HEK293 (cell line): ENCODE data around the gene ANKS6.

Experiments
- BCL11A ChIP-seq: fragments of 450-650 bp; formaldehyde crosslinking; IDR thresholded peaks from 2 replicates; pipeline ENCODE4 v1.5.1; 2016; ENCODE audit warnings: low read depth, missing biosample characterization, missing genetic modification characterization
- CTCF ChIP-seq: fragments of 450-650 bp; formaldehyde crosslinking; IDR thresholded peaks from 2 replicates; pipeline ENCODE4 v1.5.1; 2016; ENCODE audit warnings: missing biosample characterization, missing genetic modification characterization
- KLF16 ChIP-seq: fragments of 450-650 bp; formaldehyde crosslinking; IDR thresholded peaks from 2 replicates; pipeline ENCODE4 v1.5.1; 2017; ENCODE audit warnings: missing biosample characterization, missing genetic modification characterization
- PATZ1 ChIP-seq: fragments of 450-650 bp; formaldehyde crosslinking; IDR thresholded peaks from 2 replicates; pipeline ENCODE4 v1.5.1; 2016; ENCODE audit warnings: missing biosample characterization, missing genetic modification characterization
- YY1 ChIP-seq: fragments of 450-650 bp; formaldehyde crosslinking; IDR thresholded peaks from 2 replicates; pipeline ENCODE4 v1.5.1; 2018; ENCODE audit warnings: missing biosample characterization, missing genetic modification characterization
- ZNF133 ChIP-seq: fragments of 450-650 bp; formaldehyde crosslinking; IDR thresholded peaks from 2 replicates; pipeline ENCODE4 v1.5.1; 2016; ENCODE audit warnings: missing biosample characterization, missing genetic modification characterization
- ZNF280C ChIP-seq: fragments of 450-650 bp; formaldehyde crosslinking; IDR thresholded peaks from 2 replicates; pipeline ENCODE4 v1.5.1; 2016; ENCODE audit warnings: missing biosample characterization, missing genetic modification characterization
- ZNF350 ChIP-seq: fragments of 450-650 bp; formaldehyde crosslinking; IDR thresholded peaks from 2 replicates; pipeline ENCODE4 v1.5.0; 2017; ENCODE audit warnings: missing biosample characterization, mild to moderate bottlenecking, missing genetic modification characterization
- ZNF366 ChIP-seq: fragments of 450-650 bp; formaldehyde crosslinking; conservative IDR thresholded peaks from 2 replicates; pipeline ENCODE4 v1.5.1; 2016; ENCODE audit warnings: missing biosample characterization, missing genetic modification characterization
- ZNF501 ChIP-seq: fragments of 450-650 bp; formaldehyde crosslinking; IDR thresholded peaks from 2 replicates; pipeline ENCODE4 v1.5.1; 2016; ENCODE audit warnings: missing biosample characterization, missing genetic modification characterization
- ZNF510 ChIP-seq: fragments of 450-650 bp; formaldehyde crosslinking; IDR thresholded peaks from 2 replicates; pipeline ENCODE4 v1.5.1; 2018; ENCODE audit warnings: mild to moderate bottlenecking, missing genetic modification characterization, missing biosample characterization; ENCODE audit not compliant: insufficient replicate concordance
- ZNF580 ChIP-seq: fragments of 450-650 bp; formaldehyde crosslinking; IDR thresholded peaks from 2 replicates; pipeline ENCODE4 v1.5.1; 2016; ENCODE audit warnings: missing biosample characterization, missing genetic modification characterization
- ZNF76 ChIP-seq: fragments of 450-650 bp; formaldehyde crosslinking; IDR thresholded peaks from 2 replicates; pipeline ENCODE4; 2016; ENCODE audit warnings: low read depth, missing biosample characterization, missing genetic modification characterization, borderline replicate concordance
- TF ChIP-seq, protein P1 (sequence below): fragments of 450-650 bp; formaldehyde crosslinking; IDR thresholded peaks from 2 replicates; pipeline ENCODE4 v1.5.1; 2016; ENCODE audit warnings: missing biosample characterization, missing genetic modification characterization

DNA sequence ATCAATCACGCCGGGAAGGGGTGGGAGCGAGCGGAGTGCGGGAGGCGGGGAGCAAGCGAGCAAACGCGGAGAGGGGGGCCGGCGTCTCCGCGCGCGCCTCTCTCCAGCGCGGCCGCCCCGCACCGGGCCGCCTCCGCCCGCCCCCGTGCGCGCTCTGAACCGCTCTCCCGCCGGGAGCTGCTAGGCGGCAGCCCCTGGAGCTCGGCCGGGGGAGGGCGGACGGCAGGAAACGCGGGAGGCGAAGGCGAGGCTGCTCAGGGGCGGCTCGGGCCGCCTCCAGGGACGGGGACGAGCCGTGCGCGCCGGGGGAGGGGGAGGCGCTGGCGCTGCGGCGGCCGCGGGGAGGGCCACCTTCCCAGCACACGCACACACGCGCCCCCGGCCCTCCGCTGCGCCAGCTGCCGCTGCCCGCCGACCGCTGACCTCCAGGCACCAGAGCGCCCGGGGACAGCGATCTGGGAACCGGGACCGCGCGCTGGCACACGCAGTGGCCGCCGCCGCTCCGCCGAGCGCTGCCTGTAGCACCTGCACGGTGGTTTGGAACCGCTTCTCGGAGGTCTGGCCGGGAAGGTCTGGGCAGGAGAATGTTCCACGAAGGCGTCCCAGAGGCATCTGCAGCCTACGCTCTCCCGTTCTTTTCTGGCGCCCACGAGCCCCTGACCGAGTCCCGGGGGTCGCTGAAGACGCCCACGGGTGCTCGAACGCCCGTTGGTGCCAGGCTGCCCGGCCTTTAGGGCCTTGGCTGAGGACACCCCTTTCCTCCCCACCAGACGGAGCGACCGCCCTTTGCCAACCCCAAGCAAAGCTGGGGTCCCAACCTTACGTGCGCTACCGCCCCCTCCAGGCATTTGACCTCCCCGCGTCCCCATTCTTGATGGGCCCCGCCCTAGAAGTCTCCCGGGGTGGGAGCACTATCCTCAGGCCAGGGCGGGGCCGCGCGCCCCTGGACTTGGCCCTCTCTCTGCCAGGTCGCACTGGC lies 87.1 kb downstream of the ANKS6 start, which contains the start of gene GABBR2:
- TF ChIP-seq YY1 (tag by site-specific recombination) (no peak), ZNF580 (no peak), ZNF76 (tag by site-specific recombination) (no peak), ZNF350 (no peak), CTCF (no peak), KLF16 (tag by site-specific recombination) (no peak), PATZ1 (tag by site-specific recombination) (no peak), BCL11A (tag by site-specific recombination) (no peak), ZNF280C (tag by site-specific recombination) (no peak), ZNF510 (tag by site-specific recombination) (no peak), ZNF366 (no peak), ZNF133 (tag by site-specific recombination) (no peak), ZNF501 (tag by site-specific recombination) (no peak)
- TF ChIP-seq, protein P1, sequence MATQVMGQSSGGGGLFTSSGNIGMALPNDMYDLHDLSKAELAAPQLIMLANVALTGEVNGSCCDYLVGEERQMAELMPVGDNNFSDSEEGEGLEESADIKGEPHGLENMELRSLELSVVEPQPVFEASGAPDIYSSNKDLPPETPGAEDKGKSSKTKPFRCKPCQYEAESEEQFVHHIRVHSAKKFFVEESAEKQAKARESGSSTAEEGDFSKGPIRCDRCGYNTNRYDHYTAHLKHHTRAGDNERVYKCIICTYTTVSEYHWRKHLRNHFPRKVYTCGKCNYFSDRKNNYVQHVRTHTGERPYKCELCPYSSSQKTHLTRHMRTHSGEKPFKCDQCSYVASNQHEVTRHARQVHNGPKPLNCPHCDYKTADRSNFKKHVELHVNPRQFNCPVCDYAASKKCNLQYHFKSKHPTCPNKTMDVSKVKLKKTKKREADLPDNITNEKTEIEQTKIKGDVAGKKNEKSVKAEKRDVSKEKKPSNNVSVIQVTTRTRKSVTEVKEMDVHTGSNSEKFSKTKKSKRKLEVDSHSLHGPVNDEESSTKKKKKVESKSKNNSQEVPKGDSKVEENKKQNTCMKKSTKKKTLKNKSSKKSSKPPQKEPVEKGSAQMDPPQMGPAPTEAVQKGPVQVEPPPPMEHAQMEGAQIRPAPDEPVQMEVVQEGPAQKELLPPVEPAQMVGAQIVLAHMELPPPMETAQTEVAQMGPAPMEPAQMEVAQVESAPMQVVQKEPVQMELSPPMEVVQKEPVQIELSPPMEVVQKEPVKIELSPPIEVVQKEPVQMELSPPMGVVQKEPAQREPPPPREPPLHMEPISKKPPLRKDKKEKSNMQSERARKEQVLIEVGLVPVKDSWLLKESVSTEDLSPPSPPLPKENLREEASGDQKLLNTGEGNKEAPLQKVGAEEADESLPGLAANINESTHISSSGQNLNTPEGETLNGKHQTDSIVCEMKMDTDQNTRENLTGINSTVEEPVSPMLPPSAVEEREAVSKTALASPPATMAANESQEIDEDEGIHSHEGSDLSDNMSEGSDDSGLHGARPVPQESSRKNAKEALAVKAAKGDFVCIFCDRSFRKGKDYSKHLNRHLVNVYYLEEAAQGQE (tag by site-specific recombination), result no peak
